ENCODE data around the gene VEZF1.

VEZF1 gene

DNA sequence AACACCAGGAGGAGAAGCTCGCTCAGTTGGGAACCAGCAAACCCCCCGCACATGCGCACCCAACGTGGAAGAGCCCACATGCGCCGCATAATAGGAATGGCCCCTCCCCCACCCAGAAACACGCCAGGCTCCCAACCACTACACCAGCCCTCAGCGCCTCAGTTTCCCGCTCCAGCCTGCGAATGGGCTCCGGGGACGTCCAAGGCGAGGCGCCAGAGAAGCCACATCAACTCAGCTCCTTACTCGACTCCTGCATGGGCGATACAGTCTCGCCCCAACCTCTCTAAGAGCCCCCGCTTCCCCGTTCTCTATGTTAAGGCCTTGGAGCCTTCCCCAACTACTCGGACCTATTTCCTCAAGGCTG, 18.5 kb upstream of the VEZF1 start:
- Histone ChIP-seq H3K9ac (ENCODE audit: low read length) (peak overlapping the region; percentile 99), H3K79me2 (ENCODE audit: insufficient read depth, low read length) (peaks cover 48% of the 10 kb centered on the region), H3K27ac (ENCODE audit: low read depth, low read length) (peak overlapping the region; percentile 91), H2AFZ (ENCODE audit: low read depth, low read length, severe bottlenecking) (no peak overlapping the region), H3K4me2 (ENCODE audit: low read depth, low read length, poor library complexity, severe bottlenecking) (peak overlapping the region; percentile 76), H3K9me3 (ENCODE audit: insufficient read depth, low read length) (no peaks in the 10 kb centered on the region), H3K9me2 (replicated peaks; ENCODE audit: insufficient read depth, low read length) (no peaks in the 10 kb centered on the region), H3K4me3 (ENCODE audit: insufficient read depth, low read length, poor library complexity, severe bottlenecking) (peak overlapping the region; percentile 96), H4K20me1 (ENCODE audit: low read depth, low read length) (peaks cover 45% of the 10 kb centered on the region), H3K27me3 (ENCODE audit: low read length) (no peaks in the 10 kb centered on the region), H3K36me3 (ENCODE audit: low read length) (peaks cover 46% of the 10 kb centered on the region), H3F3A (ENCODE audit: insufficient read depth) (peaks cover 42% of the 10 kb centered on the region)
- TF ChIP-seq EZH2phosphoT487 (conservative IDR thresholded peaks at IDR 0.05; ENCODE audit: low read length) (no peak), CTCF (IDR thresholded peaks at IDR 0.05; ENCODE audit: insufficient read depth, low read length, poor library complexity, severe bottlenecking) (no peak)

GRCh38 chr17:58005728-58006559, 17.9 kb upstream of the VEZF1 start:
- Histone ChIP-seq H2AFZ (ENCODE audit: low read depth, low read length, severe bottlenecking) (no peak overlapping the region), H3K36me3 (ENCODE audit: low read length) (peaks cover 52% of the 10 kb centered on the region), H3K4me3 (ENCODE audit: insufficient read depth, low read length, poor library complexity, severe bottlenecking) (peak overlapping the region; percentile 96), H3K9me3 (ENCODE audit: insufficient read depth, low read length) (no peaks in the 10 kb centered on the region), H3K4me2 (ENCODE audit: low read depth, low read length, poor library complexity, severe bottlenecking) (peak overlapping the region; percentile 76), H4K20me1 (ENCODE audit: low read depth, low read length) (peaks cover 51% of the 10 kb centered on the region), H3F3A (ENCODE audit: insufficient read depth) (peaks cover 48% of the 10 kb centered on the region), H3K79me2 (ENCODE audit: insufficient read depth, low read length) (peaks cover 48% of the 10 kb centered on the region), H3K27ac (ENCODE audit: low read depth, low read length) (peak overlapping the region; percentile 91), H3K9ac (ENCODE audit: low read length) (peak overlapping the region; percentile 99), H3K27me3 (ENCODE audit: low read length) (no peaks in the 10 kb centered on the region), H3K9me2 (replicated peaks; ENCODE audit: insufficient read depth, low read length) (no peaks in the 10 kb centered on the region)
- TF ChIP-seq CTCF (IDR thresholded peaks at IDR 0.05; ENCODE audit: insufficient read depth, low read length, poor library complexity, severe bottlenecking): no peak
- TF ChIP-seq EZH2phosphoT487 (conservative IDR thresholded peaks at IDR 0.05; ENCODE audit: low read length): no peak

DNA sequence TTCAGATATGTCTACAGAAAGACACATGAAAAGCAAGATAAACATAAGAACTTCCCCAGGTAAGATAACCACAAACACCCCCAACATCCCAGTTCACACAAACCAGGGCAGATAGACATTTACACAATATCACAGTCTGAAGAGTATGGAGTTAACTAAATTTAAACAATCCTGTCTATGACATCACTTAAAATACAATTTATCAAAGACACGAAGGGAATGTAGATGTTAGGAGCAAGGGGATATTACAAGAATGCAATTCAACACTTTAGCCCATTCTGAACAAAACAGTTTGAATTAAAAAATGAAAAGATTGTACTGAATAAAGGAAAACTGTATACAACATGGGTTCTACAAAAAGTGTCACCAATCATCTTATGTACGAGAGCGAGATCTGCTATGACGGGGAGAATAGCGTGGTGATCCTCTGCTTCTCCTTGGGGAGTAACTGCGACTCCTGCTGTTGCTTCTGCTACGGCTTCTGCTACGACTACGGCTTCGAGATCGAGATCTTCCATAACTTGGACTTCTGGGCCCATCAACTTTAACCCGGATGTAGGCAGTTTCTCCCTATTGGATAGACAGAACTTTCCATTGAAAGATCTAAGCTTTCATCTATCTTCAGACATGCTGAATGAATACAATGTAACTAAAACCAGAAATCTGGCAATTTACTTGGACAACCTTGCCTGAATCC, 17.1 kb upstream of the VEZF1 start:
- Histone ChIP-seq H3K9me2 (replicated peaks; ENCODE audit: insufficient read depth, low read length) (no peaks in the 10 kb centered on the region), H3K79me2 (ENCODE audit: insufficient read depth, low read length) (peaks cover 48% of the 10 kb centered on the region), H3K36me3 (ENCODE audit: low read length) (peaks cover 59% of the 10 kb centered on the region), H3K4me2 (ENCODE audit: low read depth, low read length, poor library complexity, severe bottlenecking) (peak overlapping the region; percentile 76), H3K4me3 (ENCODE audit: insufficient read depth, low read length, poor library complexity, severe bottlenecking) (peak overlapping the region; percentile 96), H3F3A (ENCODE audit: insufficient read depth) (peaks cover 56% of the 10 kb centered on the region), H3K27ac (ENCODE audit: low read depth, low read length) (0 out of 2 replicates have a peak overlapping the region, but pooled peaks have one; percentile 3), H4K20me1 (ENCODE audit: low read depth, low read length) (peaks cover 58% of the 10 kb centered on the region), H2AFZ (ENCODE audit: low read depth, low read length, severe bottlenecking) (no peak overlapping the region), H3K9me3 (ENCODE audit: insufficient read depth, low read length) (no peaks in the 10 kb centered on the region), H3K9ac (ENCODE audit: low read length) (peak overlapping the region; percentile 99), H3K27me3 (ENCODE audit: low read length) (no peaks in the 10 kb centered on the region)
- no peak for TF ChIP-seq EZH2phosphoT487 (conservative IDR thresholded peaks at IDR 0.05; ENCODE audit: low read length)
- TF ChIP-seq CTCF (IDR thresholded peaks at IDR 0.05; ENCODE audit: insufficient read depth, low read length, poor library complexity, severe bottlenecking): no peak
